H1 (cell line): Measurements from ENCODE around the gene DCX. TPM values are rescaled to one million over a fixed set of nuclear protein-coding genes. Genes with fewer than 3 reads are reported as not detected.

ENCODE experiments used
- CTCF ChIA-PET: fragments of 300-600 bp; sonication (Branson Sonifier 250); formaldehyde crosslinking; loops from one replicate; lab custom pipeline; 2021; ENCODE audit not compliant: partially characterized antibody; lab: Charles Lee
- POLR2A ChIA-PET: fragments of 300-600 bp; sonication (Branson Sonifier 250); formaldehyde crosslinking; loops from one replicate; lab custom pipeline; 2021; ENCODE audit warnings: inconsistent platforms; ENCODE audit not compliant: partially characterized antibody; lab: Charles Lee
- DNase-seq, 2 experiments: peaks; one replicate each; pipeline versions ENCODE4 v3.0.0 to v3.0.0-alpha.2; 2010 to 2022; ENCODE audit warnings: low spot score in 2 of 2, low read depth in 1 of 2, mixed read lengths in 1 of 2
- FAIRE-seq: peaks from 2 replicates; lab custom pipeline; 2011; peaks lifted over from hg19 to GRCh38; lab: Jason Lieb, UNC
- H2AFZ ChIP-seq: 2 replicates; pipeline ENCODE4 v1.8.1; 2012; ENCODE audit warnings: low read length, inconsistent platforms
- H2AK5ac ChIP-seq: 2 replicates; pipeline ENCODE4 v1.6.1; 2013; ENCODE audit warnings: low read depth, low read length
- H2BK120ac ChIP-seq: replicated peaks from 2 replicates; pipeline ENCODE3; 2013; ENCODE audit warnings: low read depth, low read length, inconsistent platforms
- H2BK12ac ChIP-seq: 2 replicates; pipeline ENCODE4 v1.6.1; 2013; ENCODE audit warnings: low read depth, low read length
- H2BK15ac ChIP-seq: 2 replicates; pipeline ENCODE4 v1.6.1; 2013; ENCODE audit warnings: low read length
- H2BK20ac ChIP-seq: 2 replicates; pipeline ENCODE4 v1.6.1; 2013; ENCODE audit warnings: low read length
- H2BK5ac ChIP-seq: 2 replicates; pipeline ENCODE4 v1.6.1; 2013; ENCODE audit warnings: low read depth, low read length
- H3K14ac ChIP-seq: 2 replicates; pipeline ENCODE4 v1.6.1; 2013; ENCODE audit warnings: inconsistent platforms; ENCODE audit not compliant: insufficient read length
- H3K18ac ChIP-seq: 2 replicates; pipeline ENCODE4 v1.6.1; 2013; ENCODE audit warnings: low read length; ENCODE audit errors: extremely low read depth
- H3K23ac ChIP-seq: 2 replicates; pipeline ENCODE4 v1.6.1; 2013; ENCODE audit warnings: inconsistent platforms; ENCODE audit not compliant: insufficient read length
- H3K23me2 ChIP-seq: 2 replicates; pipeline ENCODE4 v1.6.1; 2013; ENCODE audit warnings: low read depth, low read length
- H3K27ac ChIP-seq: 2 replicates; pipeline ENCODE4 v1.6.1; 2011; ENCODE audit warnings: low read depth, low read length, inconsistent platforms
- H3K27me3 ChIP-seq, 4 experiments: replicated peaks in 1 of 4; 1 replicate in 1 of 4; 2 replicates in 3 of 4; pipeline versions ENCODE4 v1.6.1 to v1.8.1; 2011 to 2013; ENCODE audit warnings: low read length in 3 of 4, mild to moderate bottlenecking in 3 of 4, inconsistent platforms in 2 of 4, mixed read lengths in 2 of 4, moderate library complexity in 1 of 4; ENCODE audit not compliant: control insufficient read depth in 3 of 4, insufficient read depth in 3 of 4; ENCODE audit errors: extremely low read depth in 1 of 4
- H3K36me3 ChIP-seq, 4 experiments: 2 replicates each; pipeline versions ENCODE4 v1.6.1 to v1.8.1; 2011 to 2013; ENCODE audit warnings: mild to moderate bottlenecking in 4 of 4, low read length in 3 of 4, moderate library complexity in 2 of 4, control low read depth in 1 of 4, inconsistent platforms in 1 of 4; ENCODE audit not compliant: insufficient read depth in 4 of 4, control insufficient read depth in 2 of 4
- H3K4ac ChIP-seq: replicated peaks from 2 replicates; pipeline ENCODE3; 2013; ENCODE audit warnings: low read length, low read depth, mixed read lengths, inconsistent platforms; ENCODE audit not compliant: insufficient read length
- H3K4me1 ChIP-seq, 4 experiments: replicated peaks in 1 of 4; 1 replicate in 1 of 4; 2 replicates in 3 of 4; pipeline versions ENCODE4 v1.6.1 to v1.8.1; 2011 to 2013; ENCODE audit warnings: low read length in 3 of 4, inconsistent platforms in 2 of 4, mixed read lengths in 1 of 4; ENCODE audit not compliant: insufficient read depth in 4 of 4, control insufficient read depth in 3 of 4
- H3K4me2 ChIP-seq, 2 experiments: 2 replicates each; pipeline versions ENCODE4 v1.6.1 to v1.8.1; 2011 to 2013; ENCODE audit warnings: low read depth in 2 of 2, low read length in 2 of 2, control low read depth in 1 of 2, inconsistent platforms in 1 of 2, mild to moderate bottlenecking in 1 of 2; ENCODE audit not compliant: insufficient read depth in 1 of 2
- H3K4me3 ChIP-seq, 4 experiments: fragments of 200-600, 300-600 bp in 1 of 4; sonication (generic), shearing (Covaris generic), sonication (Bioruptor Twin) in 1 of 4; 2 replicates each; pipeline versions ENCODE4 v1.5.1 to v1.8.1; 2011 to 2016; ENCODE audit warnings: low read length in 4 of 4, low read depth in 3 of 4, control low read depth in 2 of 4, inconsistent platforms in 2 of 4, mild to moderate bottlenecking in 2 of 4, mixed read lengths in 1 of 4, moderate library complexity in 1 of 4; ENCODE audit not compliant: insufficient read depth in 2 of 4; ENCODE audit errors: extremely low read depth in 1 of 4
- H3K56ac ChIP-seq: replicated peaks from 2 replicates; pipeline ENCODE3; 2013; ENCODE audit warnings: low read depth, mild to moderate bottlenecking, mixed read lengths, low read length, inconsistent platforms; ENCODE audit not compliant: insufficient read length
- H3K79me1 ChIP-seq: 2 replicates; pipeline ENCODE4 v1.6.1; 2013; ENCODE audit warnings: low read depth, low read length, control low read depth
- H3K79me2 ChIP-seq, 2 experiments: 2 replicates each; pipeline versions ENCODE4 v1.6.1 to v1.8.1; 2012 to 2013; ENCODE audit warnings: low read length in 2 of 2, mild to moderate bottlenecking in 2 of 2, inconsistent platforms in 1 of 2; ENCODE audit not compliant: insufficient read depth in 2 of 2, control insufficient read depth in 1 of 2
- H3K9ac ChIP-seq, 4 experiments: replicated peaks in 1 of 4; 1 replicate in 1 of 4; 2 replicates in 3 of 4; pipeline versions ENCODE4 v1.6.1 to v1.8.1; 2011 to 2013; ENCODE audit warnings: low read depth in 3 of 4, low read length in 3 of 4, control low read depth in 2 of 4, mild to moderate bottlenecking in 2 of 4, moderate library complexity in 2 of 4, inconsistent platforms in 1 of 4; ENCODE audit errors: extremely low read depth in 1 of 4
- H3K9me3 ChIP-seq, 2 experiments: 2 replicates each; pipeline versions ENCODE4 v1.6.1 to v1.8.1; 2012 to 2013; ENCODE audit warnings: mild to moderate bottlenecking in 2 of 2, moderate library complexity in 2 of 2, control low read depth in 1 of 2, inconsistent platforms in 1 of 2, low read depth in 1 of 2, low read length in 1 of 2, mixed read lengths in 1 of 2; ENCODE audit not compliant: insufficient read depth in 2 of 2
- H4K20me1 ChIP-seq, 2 experiments: replicated peaks in 1 of 2; 2 replicates each; pipeline versions ENCODE3 to v1.8.1; 2011 to 2013; ENCODE audit warnings: inconsistent platforms in 2 of 2, low read length in 2 of 2, mild to moderate bottlenecking in 1 of 2; ENCODE audit not compliant: insufficient read depth in 2 of 2, control insufficient read depth in 1 of 2
- H4K5ac ChIP-seq: 2 replicates; pipeline ENCODE4 v1.6.1; 2013; ENCODE audit warnings: low read length, low read depth, mixed read lengths, inconsistent platforms; ENCODE audit not compliant: insufficient read length
- H4K8ac ChIP-seq: 2 replicates; pipeline ENCODE4 v1.8.0; 2013; ENCODE audit warnings: mild to moderate bottlenecking, moderate library complexity, low read length, inconsistent platforms; ENCODE audit not compliant: insufficient read depth; ENCODE audit errors: extremely low read depth
- H4K91ac ChIP-seq: replicated peaks from 2 replicates; pipeline ENCODE3; 2013; ENCODE audit warnings: low read length, mixed read lengths, inconsistent platforms; ENCODE audit not compliant: insufficient read length
- MAFK ChIP-seq: IDR thresholded peaks from 2 replicates; pipeline ENCODE4 v1.6.1; 2012; ENCODE audit warnings: low read depth, mild to moderate bottlenecking, improper control_type of control experiment, low read length
- POLR2AphosphoS5 ChIP-seq: IDR thresholded peaks from 2 replicates; pipeline ENCODE4 v1.6.1; 2011; ENCODE audit warnings: low read depth, low read length
- POU5F1 ChIP-seq: IDR thresholded peaks from 2 replicates; pipeline ENCODE4 v1.6.1; 2011; ENCODE audit warnings: low read depth, mild to moderate bottlenecking, low read length, moderate library complexity
- WGBS, 2 experiments: shearing (Covaris generic) in 1 of 2; methylation state at CpG; one replicate each; pipeline versions ENCODE4 v1.1.6 to v1.1.7; 2013 to 2015; ENCODE audit warnings: low lambda C conversion rate in 2 of 2, mixed read lengths in 2 of 2, inconsistent platforms in 1 of 2, low coverage in 1 of 2, missing lambda C conversion rate in 1 of 2; ENCODE audit not compliant: insufficient replicate concordance in 2 of 2, insufficient coverage in 1 of 2, insufficient read length in 1 of 2; ENCODE audit errors: extremely low coverage in 1 of 2, missing lambda C conversion rate in 1 of 2; 5-methylcytosine and 5-hydroxymethylcytosine counted together
- polyA plus RNA-seq, 7 experiments: library from polyadenylated mRNA; depleted of rRNA in 3 of 7; stranded (reverse) in 5 of 7; unstranded in 2 of 7; fragments of >200 nt in 5 of 7; fragments of 200-250 nt in 2 of 7; gene quantifications; 1 replicate in 5 of 7; 2 replicates in 1 of 7; 4 replicates in 1 of 7; pipeline versions ENCODE4 v1.2.1 to v1.2.3, GENCODE V29; 2011 to 2013; ENCODE audit warnings: missing spikeins in 2 of 7, mixed read lengths in 2 of 7
- total RNA-seq: library from RNA; stranded (reverse); fragmentation: NEBNext Ultra II Directional; extraction: Animal tissue kit (Norgen Biotek cat#: 25700); gene quantifications from 2 replicates; pipeline ENCODE4 v1.2.1, GENCODE V29; 2021

The DCX gene
- total and polyA plus RNA-seq, 2 of the 8 experiments (the other 6 are each of a cell fraction or from before 2014, with no cell fraction given): 1.3 to 3.3 TPM

DNA sequence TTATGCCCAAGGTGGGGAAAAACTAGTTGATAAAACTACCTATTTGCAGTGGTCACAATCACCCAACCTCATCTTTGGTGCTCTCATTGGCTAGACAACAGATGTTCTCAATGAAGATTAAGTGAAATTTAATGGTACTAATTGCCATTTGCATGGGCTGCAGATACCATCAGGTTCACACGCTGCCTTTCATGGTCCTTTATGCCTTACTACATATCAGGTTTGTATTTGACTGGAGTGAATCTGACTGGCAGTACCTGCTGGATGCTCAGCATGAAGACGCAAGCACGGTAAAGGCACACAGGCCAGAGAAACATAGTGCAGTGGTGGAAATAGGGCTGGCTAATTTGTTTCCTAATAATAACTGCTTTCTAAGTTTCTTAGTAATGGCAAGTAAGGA lies 48.3 kb downstream of the DCX start:
- H3K23ac ChIP-seq: no peak overlapping the region
- no peak overlapping the region for H3K4me3 ChIP-seq
- H3K14ac ChIP-seq: no peak overlapping the region
- H3K36me3 ChIP-seq: no peaks in the 10 kb centered on the region
- POLR2A ChIA-PET: no interaction called here
- no peak overlapping the region for H2BK120ac ChIP-seq
- no peak overlapping the region for H3K4me2 ChIP-seq
- H2AFZ ChIP-seq: no peak overlapping the region
- FAIRE-seq: no peak
- TF ChIP-seq POU5F1: no peak
- TF ChIP-seq MAFK: no peak
- TF ChIP-seq POLR2AphosphoS5: no peak
- H2BK15ac ChIP-seq: no peak overlapping the region
- H3K4ac ChIP-seq: no peak overlapping the region
- no peaks in the 10 kb centered on the region for H3K79me2 ChIP-seq
- no peak overlapping the region for H4K91ac ChIP-seq
- no peak overlapping the region for H3K27ac ChIP-seq
- no peak overlapping the region for H2BK5ac ChIP-seq
- no peaks in the 10 kb centered on the region for H4K20me1 ChIP-seq
- no peaks in the 10 kb centered on the region for H3K79me1 ChIP-seq
- CTCF ChIA-PET: no interaction called here
- no peak overlapping the region for H2BK20ac ChIP-seq
- 97% methylated on average over 3 of the region's 3 CpGs; no CpG with 5 or more reads in 1 of the 2 experiments for WGBS, 2 experiments
- no peak overlapping the region for H2BK12ac ChIP-seq
- no peak for DNase-seq
- no peaks in the 10 kb centered on the region for H3K9me3 ChIP-seq
- H2AK5ac ChIP-seq: no peak overlapping the region
- H4K8ac ChIP-seq: no peak overlapping the region
- H3K18ac ChIP-seq: no peak overlapping the region
- no peaks in the 10 kb centered on the region for H3K27me3 ChIP-seq
- no peak overlapping the region for H4K5ac ChIP-seq
- no peak overlapping the region for H3K56ac ChIP-seq
- H3K9ac ChIP-seq: no peak overlapping the region
- no peaks in the 10 kb centered on the region for H3K23me2 ChIP-seq
- H3K4me1 ChIP-seq: no peaks in the 10 kb centered on the region
